Activated CD4-positive, alpha-beta T cell treated with anti-CD3 and anti-CD28 coated beads, Interleukin-2, amount 50 U/mL, for 16 hours (primary cell): ENCODE measurements around the gene SPON1.
"Not testable (repeated sequence)": the region's sequence is repeated elsewhere in the genome, so short reads cannot be mapped to it uniquely, and the experiment has no call there.

Experiments used
- DNase-seq: peaks from one replicate; pipeline ENCODE4 v3.0.0-alpha.2; 2020

SPON1 gene

DNA sequence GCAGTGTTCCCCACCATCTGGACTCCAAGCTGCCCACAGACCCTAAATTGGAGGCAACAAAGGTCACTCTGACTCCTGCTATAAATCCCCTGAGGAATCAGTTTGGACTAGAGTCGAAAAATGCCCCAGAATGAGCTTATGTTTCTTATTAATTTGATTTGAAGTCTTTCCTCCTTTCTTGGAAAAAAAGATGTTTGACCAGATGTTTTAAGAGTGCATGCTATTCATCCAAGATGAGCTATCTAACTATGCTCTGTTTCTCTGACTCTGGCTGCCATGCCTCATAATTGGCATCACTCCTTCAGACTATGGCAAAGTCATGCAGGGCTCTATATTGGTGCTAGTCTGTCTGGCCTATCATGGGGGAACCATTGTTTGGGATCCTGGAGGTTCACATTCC is 174.0 kb downstream of the SPON1 start:
- DNase-seq = no peak

DNA sequence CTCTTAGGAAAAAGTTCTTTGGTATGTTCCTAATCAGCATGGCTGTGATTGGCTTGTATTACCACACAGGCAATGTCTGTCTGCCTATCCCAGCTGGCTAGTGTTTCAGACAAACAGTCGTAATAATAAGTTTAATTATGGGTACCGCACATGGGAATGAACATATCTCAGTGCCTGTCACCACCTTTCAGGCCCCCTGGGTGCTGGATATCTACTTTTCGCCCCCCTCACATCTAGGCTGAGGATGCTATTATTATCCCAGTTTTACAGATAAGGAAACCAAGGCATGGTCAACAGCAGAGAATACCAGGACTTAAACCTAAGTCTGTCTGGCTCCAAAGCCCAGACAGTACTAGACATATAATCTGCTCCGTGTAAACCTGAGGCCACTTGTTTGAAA is 174.8 kb downstream of the SPON1 start:
- no peak for DNase-seq

- DNase-seq = no peak
Measured at GRCh38 chr11:14140991-14141390, 178.5 kb downstream of the SPON1 start.

- no peak for DNase-seq
Measured at GRCh38 chr11:14141676-14142075, 179.2 kb downstream of the SPON1 start.

- peak; percentile 49 for DNase-seq
Measured at GRCh38 chr11:14144934-14145333, 182.4 kb downstream of the SPON1 start.

DNA sequence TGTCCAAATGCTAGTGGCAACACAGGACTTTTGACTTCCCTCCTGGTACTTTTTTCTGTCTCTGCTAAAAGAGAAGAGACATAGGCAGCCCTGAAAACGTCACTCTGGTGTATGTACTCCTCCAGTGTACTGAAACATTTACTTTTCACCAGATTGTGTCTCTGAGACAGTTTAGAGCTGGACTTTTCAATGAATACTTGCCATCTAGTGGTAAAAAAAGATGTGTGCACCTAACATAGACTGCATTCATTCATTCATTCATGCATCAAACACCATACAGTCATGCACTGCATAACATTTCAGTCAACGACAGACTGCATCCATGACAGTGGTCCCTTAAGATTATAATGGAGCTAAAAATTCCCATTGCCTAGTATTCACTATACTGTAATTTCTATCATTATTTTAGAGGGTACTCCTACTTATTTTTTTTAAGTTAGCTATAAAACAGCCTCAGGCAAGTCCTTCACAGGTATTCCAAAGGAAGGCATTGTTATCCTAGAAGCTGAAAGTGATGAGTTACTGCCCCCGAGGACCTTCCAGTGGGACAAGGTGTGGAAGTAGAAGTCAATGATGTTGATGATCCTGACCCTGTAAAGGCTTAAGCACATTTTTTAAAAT is 186.2 kb downstream of the SPON1 start:
- DNase-seq = peak; percentile 33

- no peak for DNase-seq
Measured at GRCh38 chr11:14149683-14150082, 187.2 kb downstream of the SPON1 start.

DNA sequence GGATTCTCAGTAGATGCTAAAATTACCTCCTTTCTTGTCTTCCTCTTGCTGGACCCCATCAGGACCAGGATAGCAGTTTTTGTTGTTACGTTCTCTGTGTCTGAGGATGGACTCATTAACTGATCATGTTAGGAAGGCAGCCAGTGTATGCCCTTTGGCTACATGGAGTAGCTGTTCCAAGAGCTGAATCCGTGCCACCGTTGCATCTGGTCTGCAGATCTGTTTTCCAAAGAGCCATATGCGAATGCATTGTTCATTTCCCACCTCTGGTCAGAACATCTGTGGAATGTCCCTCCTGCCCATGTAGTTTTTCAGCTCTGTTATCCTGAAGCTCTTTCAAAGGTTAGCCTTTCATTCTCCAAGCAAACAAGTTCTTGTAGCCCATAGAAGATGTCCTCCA is 188.4 kb downstream of the SPON1 start:
- no peak for DNase-seq

GRCh38 chr11:14154103-14154502 is 191.6 kb downstream of the SPON1 start:
- not testable (repeated sequence) for DNase-seq

DNA sequence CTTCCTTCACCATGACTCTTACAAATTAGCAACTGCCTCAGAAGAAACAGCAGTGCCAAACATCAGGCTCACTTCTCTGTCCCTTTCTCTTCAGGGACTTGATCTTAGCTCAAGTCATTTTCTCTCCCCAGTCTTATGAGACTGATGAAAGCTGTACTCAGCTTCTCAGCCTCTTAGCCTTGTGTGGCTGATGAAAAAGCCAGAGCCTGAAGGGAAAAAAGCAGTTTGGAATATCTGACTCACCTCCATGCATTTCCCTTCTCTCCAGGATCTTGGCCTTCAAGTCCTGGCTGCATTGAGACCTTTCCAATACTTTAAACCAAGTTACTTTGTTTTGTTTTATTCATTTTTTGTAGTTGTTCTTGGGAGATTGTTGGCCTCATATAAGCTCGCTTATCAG is 195.9 kb downstream of the SPON1 start:
- DNase-seq = no peak

- DNase-seq = no peak
Measured at GRCh38 chr11:14163576-14163975, 201.1 kb downstream of the SPON1 start.

DNA sequence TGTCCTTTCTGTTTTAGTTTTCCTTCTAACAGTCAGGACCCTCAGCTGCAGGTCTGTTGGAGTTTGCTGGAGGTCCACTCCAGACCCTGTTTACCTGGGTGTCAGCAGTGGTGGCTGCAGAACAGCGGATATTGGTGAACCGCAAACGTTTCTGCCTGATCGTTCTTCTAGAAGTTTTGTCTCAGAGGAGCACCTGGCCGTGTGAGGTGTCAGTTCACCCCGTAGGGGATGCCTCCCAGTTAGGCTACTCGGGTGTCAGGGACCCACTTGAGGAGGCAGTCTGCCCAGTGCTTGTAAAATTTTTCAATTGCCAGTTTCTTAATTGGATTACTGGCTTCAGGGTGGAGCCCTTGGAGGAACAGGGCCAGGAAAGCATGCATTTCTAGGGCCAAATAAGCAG is 211.2 kb downstream of the SPON1 start:
- not testable (repeated sequence) for DNase-seq

- no peak for DNase-seq
Measured at GRCh38 chr11:14179116-14179820, 216.7 kb downstream of the SPON1 start.

- DNase-seq = no peak
Measured at GRCh38 chr11:14181121-14181520, 218.6 kb downstream of the SPON1 start.

- no peak for DNase-seq
Measured at GRCh38 chr11:14182833-14183364, 220.4 kb downstream of the SPON1 start.

- no peak for DNase-seq
Measured at GRCh38 chr11:14184028-14184940, 221.8 kb downstream of the SPON1 start.

GRCh38 chr11:14185461-14185860 is 222.9 kb downstream of the SPON1 start:
- no peak for DNase-seq

DNA sequence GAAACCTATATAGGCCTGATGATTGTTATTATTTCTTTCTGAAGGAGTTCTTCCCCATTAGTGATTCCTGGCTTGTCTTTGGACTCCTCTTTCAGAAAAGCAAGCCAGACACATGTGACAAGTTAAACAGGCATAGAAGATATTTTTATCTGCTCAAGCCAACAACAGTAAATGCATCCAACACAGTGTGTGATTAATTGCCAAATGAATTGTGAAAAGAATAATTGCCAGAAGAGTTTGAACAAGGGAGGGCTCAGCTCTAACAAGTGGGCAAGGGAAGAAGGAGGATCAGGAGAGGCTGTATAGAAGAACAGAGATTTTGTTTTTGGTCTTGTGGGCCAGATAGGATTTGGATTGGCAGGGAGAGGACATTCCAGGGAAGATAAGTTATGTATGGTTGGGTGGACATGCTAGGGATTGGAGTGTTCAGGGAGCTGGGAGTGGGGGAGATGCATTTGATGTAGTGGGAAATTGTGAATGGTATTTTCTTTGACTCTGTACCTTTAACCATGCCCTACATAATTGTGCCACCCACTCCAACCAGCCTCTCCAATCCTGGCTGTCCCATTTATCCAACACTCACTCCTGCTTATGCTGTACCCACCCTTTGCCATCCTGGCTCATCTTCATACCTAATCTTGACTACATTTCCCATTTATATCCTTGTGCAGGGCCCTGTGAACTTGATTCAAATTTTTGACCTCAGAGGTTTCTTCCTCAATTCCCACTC is 223.7 kb downstream of the SPON1 start:
- no peak for DNase-seq

GRCh38 chr11:14189874-14190273 is 227.4 kb downstream of the SPON1 start:
- no peak for DNase-seq

- DNase-seq = no peak
Measured at GRCh38 chr11:14190992-14191778, 228.7 kb downstream of the SPON1 start.

DNA sequence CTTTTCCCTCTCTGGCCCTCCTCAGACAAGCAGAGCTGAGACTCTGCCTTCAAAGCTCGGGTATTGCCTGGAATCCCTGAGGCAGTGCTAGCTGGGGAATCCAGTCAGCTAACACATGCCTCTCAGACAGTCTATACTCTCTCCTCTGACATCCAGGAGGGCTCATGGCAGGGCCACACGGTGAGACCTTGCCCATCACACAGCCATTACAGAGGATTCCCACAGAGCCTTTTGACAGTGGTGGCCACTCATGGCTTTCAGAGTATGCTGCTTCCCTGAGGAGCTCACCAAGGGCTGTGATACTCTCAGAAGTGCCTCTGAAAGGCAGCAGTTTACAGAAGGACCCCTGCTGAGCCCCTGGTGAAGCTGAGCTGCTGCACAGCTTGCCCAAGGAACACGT is 231.1 kb downstream of the SPON1 start:
- DNase-seq = no peak
